Nephron (organoid): ENCODE data around the gene ALAD.

ENCODE experiments used
- H3K27ac Mint-ChIP-seq, 3 experiments: 2 replicates each; pipeline ENCODE4 v1.8.0; 2020; ENCODE audit warnings: mixed read lengths in 3 of 3, mild to moderate bottlenecking in 2 of 3, moderate library complexity in 1 of 3
- H3K27me3 Mint-ChIP-seq: 2 replicates; pipeline ENCODE4 v1.8.0; 2021; ENCODE audit warnings: low read depth, mild to moderate bottlenecking, moderate library complexity, mixed read lengths
- H3K36me3 Mint-ChIP-seq: 2 replicates; pipeline ENCODE4 v1.8.0; 2020; ENCODE audit warnings: low read depth, mixed read lengths
- H3K4me1 Mint-ChIP-seq: 2 replicates; pipeline ENCODE4 v1.8.0; 2020; ENCODE audit warnings: mixed read lengths
- H3K4me3 Mint-ChIP-seq, 3 experiments: 2 replicates each; pipeline ENCODE4 v1.8.0; 2020; ENCODE audit warnings: mild to moderate bottlenecking in 3 of 3, mixed read lengths in 3 of 3, moderate library complexity in 2 of 3
- H3K9me3 Mint-ChIP-seq: 2 replicates; pipeline ENCODE4 v1.8.0; 2020; ENCODE audit warnings: mixed read lengths
- TF ChIP-seq, protein P1 (sequence below), 3 experiments: fragments of 200-600 bp; sonication (generic); IDR thresholded peaks; one replicate each; pipeline ENCODE4 v1.5.0; 2021; ENCODE audit warnings: antibody characterized with exemption in 3 of 3; ENCODE audit not compliant: unreplicated experiment in 3 of 3

The ALAD gene

DNA sequence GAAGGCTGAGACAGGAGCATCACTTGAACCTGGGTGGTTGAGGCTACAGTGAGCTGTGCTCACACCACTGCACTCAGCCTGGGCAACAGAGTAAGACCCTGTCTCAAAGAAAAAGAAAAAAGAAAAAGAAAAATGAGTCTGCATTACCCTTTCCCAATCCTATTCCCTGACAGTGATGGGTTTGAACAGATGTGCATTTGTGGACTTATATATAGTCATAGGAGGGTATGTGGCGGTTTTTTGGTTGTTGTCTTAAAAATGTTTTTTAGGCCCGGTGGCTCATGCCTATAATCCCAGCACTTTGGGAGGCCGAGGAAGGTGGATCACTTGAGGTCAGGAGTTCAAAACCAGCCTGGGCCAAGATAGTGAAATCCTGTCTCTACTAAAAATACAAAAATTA is 37.7 kb downstream of the ALAD start:
- Mint-ChIP-seq H3K27ac (no peak overlapping the region), H3K4me1 (peaks cover 7% of the 10 kb centered on the region), H3K9me3 (no peaks in the 10 kb centered on the region), H3K36me3 (no peaks in the 10 kb centered on the region), H3K4me3 (no peak overlapping the region), H3K27me3 (peaks cover 11% of the 10 kb centered on the region)
- TF ChIP-seq, protein P1, sequence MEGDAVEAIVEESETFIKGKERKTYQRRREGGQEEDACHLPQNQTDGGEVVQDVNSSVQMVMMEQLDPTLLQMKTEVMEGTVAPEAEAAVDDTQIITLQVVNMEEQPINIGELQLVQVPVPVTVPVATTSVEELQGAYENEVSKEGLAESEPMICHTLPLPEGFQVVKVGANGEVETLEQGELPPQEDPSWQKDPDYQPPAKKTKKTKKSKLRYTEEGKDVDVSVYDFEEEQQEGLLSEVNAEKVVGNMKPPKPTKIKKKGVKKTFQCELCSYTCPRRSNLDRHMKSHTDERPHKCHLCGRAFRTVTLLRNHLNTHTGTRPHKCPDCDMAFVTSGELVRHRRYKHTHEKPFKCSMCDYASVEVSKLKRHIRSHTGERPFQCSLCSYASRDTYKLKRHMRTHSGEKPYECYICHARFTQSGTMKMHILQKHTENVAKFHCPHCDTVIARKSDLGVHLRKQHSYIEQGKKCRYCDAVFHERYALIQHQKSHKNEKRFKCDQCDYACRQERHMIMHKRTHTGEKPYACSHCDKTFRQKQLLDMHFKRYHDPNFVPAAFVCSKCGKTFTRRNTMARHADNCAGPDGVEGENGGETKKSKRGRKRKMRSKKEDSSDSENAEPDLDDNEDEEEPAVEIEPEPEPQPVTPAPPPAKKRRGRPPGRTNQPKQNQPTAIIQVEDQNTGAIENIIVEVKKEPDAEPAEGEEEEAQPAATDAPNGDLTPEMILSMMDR (IDR thresholded peaks at IDR 0.05; ENCODE audit: unreplicated experiment in 3 of 3), result no peak

DNA sequence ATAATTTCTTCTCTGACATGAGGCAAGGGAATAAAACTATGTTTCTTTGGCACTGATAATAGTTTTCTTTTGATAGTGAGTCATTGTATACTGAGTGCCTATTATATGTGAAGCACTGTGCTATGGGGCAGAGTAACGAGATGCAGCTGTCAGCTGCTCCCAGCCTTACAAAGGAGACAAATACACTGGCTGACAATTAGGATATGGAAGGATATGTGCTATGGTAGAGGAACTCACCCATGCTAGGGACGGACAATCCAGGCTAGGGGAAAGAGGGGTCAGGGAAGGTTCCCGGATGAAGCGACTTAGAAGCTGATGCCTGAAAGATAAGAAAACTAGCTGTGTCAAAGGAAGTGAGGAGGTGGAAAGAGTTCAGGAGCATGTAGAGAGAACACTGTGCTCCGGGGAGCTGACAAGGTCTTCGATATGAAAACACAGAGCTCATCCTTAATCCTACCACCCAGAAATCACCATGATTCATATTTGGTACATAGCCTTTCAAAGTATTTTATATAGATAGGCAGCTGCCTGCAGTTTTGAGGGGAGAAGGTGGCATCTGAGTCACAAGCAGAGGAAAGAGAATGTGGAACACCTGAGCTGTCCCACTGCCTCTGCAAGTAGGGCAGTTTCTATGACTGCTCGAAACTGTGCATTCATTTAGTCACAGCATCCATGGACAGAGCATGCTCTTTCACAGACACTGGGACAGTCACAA is 39.6 kb downstream of the ALAD start:
- TF ChIP-seq, protein P1 (IDR thresholded peaks at IDR 0.05; ENCODE audit: unreplicated experiment in 3 of 3), result no peak
- Mint-ChIP-seq H3K4me1 (peaks cover 7% of the 10 kb centered on the region), H3K36me3 (no peaks in the 10 kb centered on the region), H3K27me3 (peaks cover 16% of the 10 kb centered on the region), H3K4me3 (no peak overlapping the region), H3K27ac (peak overlapping the region in 2 of 3 experiments; percentile 19 to 53), H3K9me3 (no peaks in the 10 kb centered on the region)

DNA sequence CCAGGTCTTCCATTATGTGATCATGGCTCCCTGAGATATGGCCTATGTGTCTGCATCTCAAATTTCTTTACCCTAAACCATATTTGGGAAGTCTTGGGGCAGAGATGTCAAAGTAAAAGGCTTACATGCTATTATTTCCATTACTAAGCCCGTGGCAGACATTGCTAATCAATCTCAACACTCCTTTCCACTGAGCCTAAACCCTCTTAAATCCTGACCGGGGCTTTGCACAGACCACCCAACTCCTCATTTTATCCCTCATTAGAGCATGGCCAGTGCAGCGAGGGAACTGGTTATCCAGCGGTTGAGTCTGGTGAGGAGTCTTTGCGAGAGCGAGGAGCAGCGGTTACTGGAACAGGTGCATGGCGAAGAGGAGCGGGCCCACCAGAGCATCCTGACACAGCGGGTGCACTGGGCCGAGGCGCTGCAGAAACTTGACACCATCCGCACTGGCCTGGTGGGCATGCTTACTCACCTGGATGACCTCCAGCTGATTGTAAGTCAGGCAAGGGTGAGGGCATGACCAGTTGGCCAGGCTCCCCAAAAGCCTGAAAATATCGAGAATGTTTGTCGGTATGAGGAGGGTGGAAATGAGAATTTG is 40.7 kb downstream of the ALAD start:
- H3K27me3 Mint-ChIP-seq, result peaks cover 24% of the 10 kb centered on the region
- peaks cover 7% of the 10 kb centered on the region for H3K4me1 Mint-ChIP-seq
- H3K27ac Mint-ChIP-seq, result no peak overlapping the region
- no peaks in the 10 kb centered on the region for H3K36me3 Mint-ChIP-seq
- H3K4me3 Mint-ChIP-seq, result no peak overlapping the region
- no peaks in the 10 kb centered on the region for H3K9me3 Mint-ChIP-seq
- TF ChIP-seq, protein P1 (IDR thresholded peaks at IDR 0.05; ENCODE audit: unreplicated experiment in 3 of 3), result no peak

DNA sequence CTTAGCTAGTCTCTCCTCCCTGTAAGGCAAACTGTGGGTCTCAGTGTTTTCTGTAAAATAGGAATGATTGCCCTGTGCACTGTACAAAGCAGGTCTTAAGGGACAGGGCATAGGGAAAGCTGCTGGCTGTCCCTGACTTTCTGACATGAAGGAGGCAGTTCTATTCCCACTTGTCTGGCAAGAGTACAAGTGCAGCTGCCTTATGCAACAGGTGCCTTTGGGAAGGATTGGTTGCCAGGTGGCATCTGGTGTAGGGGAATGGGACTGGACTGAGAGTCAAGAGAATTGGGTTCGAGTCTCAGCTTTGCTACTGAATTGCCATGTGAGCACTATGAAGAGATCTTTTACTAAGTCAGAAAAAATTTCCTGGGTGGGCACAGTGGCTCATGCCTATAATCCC is 41.7 kb downstream of the ALAD start:
- Mint-ChIP-seq H3K27ac (no peak overlapping the region), H3K4me1 (peaks cover 7% of the 10 kb centered on the region), H3K9me3 (no peaks in the 10 kb centered on the region), H3K4me3 (no peak overlapping the region), H3K27me3 (peaks cover 30% of the 10 kb centered on the region), H3K36me3 (no peaks in the 10 kb centered on the region)
- TF ChIP-seq, protein P1 (IDR thresholded peaks at IDR 0.05; ENCODE audit: unreplicated experiment in 3 of 3), result no peak

DNA sequence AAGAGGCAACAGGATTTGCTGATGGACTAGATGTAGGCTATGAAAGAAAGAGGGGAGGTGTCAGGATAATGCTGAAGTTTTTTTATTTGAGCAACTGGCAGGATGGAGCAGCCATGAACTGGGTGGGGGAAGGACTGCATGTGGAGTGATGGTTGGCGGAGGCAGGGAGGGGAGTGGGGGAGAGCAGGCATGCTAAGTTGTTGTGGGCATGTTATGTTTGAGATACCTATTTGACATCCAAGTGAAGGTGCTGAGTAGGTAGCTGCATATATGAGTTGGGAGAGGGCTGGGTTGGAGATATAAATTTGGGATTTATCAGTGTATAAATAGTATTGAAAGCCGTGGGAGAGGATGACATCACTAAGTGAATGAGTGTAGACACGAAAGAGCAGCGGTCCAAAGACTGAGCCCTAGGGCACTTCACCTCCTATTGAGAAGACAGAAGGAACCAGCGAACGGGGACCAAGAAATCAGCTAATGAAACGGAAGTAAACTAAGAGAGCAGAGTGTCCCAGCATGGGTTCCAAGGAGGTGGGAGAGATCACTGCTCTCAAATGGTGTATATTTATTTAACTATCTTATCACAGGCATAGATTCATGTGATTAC is 44.3 kb downstream of the ALAD start:
- no peaks in the 10 kb centered on the region for H3K36me3 Mint-ChIP-seq
- TF ChIP-seq, protein P1 (IDR thresholded peaks at IDR 0.05; ENCODE audit: unreplicated experiment in 3 of 3), result no peak
- H3K9me3 Mint-ChIP-seq, result peaks cover 4% of the 10 kb centered on the region
- H3K4me1 Mint-ChIP-seq, result peaks cover 7% of the 10 kb centered on the region
- no peak overlapping the region for H3K27ac Mint-ChIP-seq
- peaks cover 50% of the 10 kb centered on the region for H3K27me3 Mint-ChIP-seq
- H3K4me3 Mint-ChIP-seq, result no peak overlapping the region
